ENCODE results near the gene LRRC27.

Gene LRRC27

DNA sequence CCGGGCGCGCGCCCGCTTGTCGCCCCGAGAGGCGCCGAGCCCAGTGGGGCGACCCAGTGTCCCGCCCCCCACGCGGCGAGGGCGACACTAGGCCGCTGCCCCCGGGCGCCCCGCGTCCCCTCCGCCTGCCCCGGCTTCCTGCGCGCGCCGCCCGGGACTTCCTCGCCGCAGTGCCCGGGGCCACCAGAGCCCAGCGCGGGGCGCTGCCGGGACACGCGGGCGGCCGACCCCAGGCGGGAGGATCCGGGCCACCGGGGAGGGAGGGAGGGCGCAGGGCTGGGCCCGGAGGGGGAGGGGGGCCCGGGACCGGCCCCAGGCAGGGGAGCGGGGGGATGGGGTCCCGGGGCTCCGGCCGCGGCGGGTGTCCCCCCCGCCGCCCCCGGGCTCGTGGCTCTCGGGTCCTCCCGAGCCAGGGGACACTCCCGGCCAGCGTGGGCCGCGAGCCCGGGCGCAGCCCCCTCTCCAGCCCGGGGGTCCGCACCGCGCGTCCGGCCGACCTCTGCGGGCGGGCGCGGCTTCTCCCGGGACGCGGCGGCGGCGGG lies 64.6 kb downstream of the LRRC27 start:
- peaks cover 24% of the 10 kb centered on the region for H3K4me1 Mint-ChIP-seq (ENCODE audit: low read depth)
- peaks cover 9% of the 10 kb centered on the region for H3K9me3 Mint-ChIP-seq
- H3K36me3 Mint-ChIP-seq (ENCODE audit: low read depth), result no peaks in the 10 kb centered on the region
- no peak overlapping the region for H3K4me3 Mint-ChIP-seq
- H3K27ac Mint-ChIP-seq, result no peak overlapping the region
- no peaks in the 10 kb centered on the region for H3K27me3 Mint-ChIP-seq

DNA sequence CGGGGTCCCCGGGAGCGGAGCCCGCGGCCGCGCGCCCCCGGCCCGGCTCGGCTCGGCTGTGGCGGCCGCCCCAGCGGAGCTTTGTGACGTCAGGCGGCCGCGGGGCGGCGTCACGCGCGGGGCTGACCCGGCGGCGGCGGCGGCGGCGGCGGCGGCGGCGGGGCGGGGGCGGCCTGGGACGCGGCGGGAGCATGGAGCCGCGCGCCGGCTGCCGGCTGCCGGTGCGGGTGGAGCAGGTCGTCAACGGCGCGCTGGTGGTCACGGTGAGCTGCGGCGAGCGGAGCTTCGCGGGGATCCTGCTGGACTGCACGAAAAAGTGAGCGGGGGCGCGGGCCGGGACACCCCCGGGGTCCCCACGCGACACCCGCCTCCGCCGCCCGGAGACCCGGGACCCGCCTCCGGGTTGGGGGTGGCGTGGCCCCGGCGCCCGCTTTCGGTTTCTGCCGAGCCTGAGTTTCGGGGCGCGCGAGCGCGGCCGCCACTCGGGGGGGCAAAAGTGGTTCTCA lies 65.1 kb downstream of the LRRC27 start, which contains the start of gene PWWP2B:
Gene PWWP2B (plus strand): TSS at position 165 of the 506 bp plus-strand sequence. CDS start 27 bp downstream, at position 192.
- Mint-ChIP-seq H3K9me3 (peaks cover 5% of the 10 kb centered on the region), H3K4me3 (peak within 1 kb of the TSS; percentile 82), H3K4me1 (ENCODE audit: low read depth) (peaks cover 24% of the 10 kb centered on the region), H3K36me3 (ENCODE audit: low read depth) (no peaks in the 10 kb centered on the region), H3K27me3 (no peaks in the 10 kb centered on the region), H3K27ac (peak within 1 kb of the TSS; percentile 82)

DNA sequence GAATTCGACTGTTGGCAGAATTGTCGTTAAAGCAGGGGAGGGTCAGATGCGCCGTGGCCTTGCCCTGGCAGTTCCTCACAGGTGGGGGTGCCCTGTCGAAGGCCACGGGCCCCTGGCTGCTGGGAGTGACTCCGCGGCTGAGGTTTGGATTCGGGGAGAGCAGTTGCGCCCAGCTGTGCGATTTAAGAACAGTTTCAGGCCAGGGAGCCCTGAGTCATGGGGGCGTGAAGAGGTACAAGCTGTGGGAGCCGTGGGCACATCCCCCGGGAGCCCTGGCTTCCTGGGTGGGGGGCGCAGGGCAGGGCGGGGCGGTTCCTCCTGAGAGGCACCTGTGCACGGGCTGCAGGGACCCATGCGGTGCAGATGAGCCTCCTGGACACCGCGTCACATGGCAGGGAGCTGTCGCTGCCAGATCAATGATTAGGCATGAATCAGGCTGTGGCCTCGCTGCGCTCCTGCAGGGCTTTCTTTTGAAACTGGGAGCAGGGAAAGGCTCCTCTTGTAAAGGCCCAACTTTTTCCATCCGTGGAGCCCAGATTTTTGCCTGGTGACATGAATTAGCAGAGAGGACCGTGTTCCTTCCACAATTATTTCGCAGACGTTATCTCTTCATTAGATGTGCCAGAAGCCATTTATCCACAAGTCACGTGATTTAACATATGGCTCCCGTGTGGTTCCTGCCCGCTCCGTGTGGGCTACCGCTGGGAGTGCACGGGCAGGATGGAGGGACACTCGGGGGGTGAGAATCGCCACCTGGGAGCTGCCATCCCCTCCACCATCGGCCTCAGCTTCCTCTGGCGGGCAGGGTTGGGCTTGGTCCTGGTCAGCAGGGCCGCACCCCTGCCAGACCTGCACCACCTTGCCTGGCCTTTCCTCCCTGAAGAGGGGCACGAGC lies 65.9 kb downstream of the LRRC27 start:
- Mint-ChIP-seq H3K9me3 (no peaks in the 10 kb centered on the region), H3K27me3 (no peaks in the 10 kb centered on the region), H3K36me3 (ENCODE audit: low read depth) (no peaks in the 10 kb centered on the region), H3K4me1 (ENCODE audit: low read depth) (peaks cover 24% of the 10 kb centered on the region), H3K4me3 (peak overlapping the region; percentile 82), H3K27ac (peak overlapping the region; percentile 82)

DNA sequence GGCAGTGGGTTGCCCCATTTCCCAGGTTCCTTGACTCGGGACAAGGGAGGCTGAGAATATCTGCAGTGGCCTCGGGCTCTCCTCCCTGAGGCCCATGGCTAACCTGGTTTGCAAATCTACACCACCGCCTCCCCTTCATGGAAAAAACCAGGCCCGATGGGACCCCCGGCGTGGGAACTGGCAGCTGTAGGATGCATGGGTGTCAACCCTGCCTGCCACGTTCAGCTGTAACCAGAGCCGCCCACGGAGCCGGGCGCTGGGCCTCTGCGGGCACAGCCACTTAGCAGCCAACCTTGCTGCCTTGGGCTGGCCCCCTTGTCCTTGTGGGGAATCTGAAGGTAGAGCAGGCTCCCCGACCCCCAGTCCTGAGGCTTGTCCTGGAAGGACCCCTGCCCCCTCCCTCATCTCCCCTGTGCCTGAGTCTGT lies 66.6 kb downstream of the LRRC27 start:
- Mint-ChIP-seq H3K4me1 (ENCODE audit: low read depth) (peaks cover 24% of the 10 kb centered on the region), H3K27ac (no peak overlapping the region)

DNA sequence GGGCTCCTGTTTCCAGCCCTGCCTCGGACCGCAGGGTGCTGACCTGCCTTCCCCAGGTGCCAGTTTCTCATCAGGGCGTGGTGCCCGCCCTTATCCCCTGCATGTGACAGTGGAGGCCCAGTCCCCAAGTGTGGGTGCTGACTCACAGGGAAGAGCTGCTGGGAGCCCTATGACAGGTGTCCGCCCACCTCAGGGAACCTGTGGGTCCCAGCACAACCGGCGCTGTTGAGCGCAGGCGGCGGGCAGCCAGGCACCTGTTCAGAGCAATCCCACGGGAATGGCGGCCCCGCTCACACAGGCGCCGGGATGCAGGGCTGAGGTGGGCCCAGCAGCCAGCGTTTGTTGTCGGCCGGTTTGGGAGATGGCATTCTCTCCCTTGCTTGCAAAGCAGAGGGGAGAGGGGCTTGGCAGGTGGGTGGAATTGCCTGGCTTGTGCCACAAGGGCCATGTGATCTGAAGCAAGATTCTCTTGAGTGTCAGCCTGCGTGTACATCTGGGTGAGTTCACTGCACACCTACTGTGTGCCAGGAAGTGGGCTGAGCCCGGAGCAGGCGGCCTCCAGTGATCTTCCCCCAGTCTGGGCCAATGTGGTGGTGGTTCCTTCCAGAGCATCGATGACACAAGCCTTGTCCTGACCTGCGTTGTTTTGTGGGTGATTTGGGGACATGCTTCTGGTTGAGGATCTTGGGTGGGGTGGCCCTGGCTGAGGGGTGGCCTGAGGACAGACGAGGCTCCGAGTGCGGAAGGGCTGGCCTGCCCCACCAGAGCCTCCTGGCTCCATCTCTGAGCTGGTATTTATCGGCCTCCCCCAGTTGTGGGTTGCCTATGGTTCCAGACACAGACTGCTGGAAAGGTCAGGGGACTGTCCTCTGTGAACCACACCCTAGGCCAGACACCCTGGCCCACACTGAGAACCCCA lies 67.4 kb downstream of the LRRC27 start:
- Mint-ChIP-seq H3K9me3 (no peaks in the 10 kb centered on the region), H3K36me3 (ENCODE audit: low read depth) (no peaks in the 10 kb centered on the region), H3K27me3 (no peaks in the 10 kb centered on the region), H3K4me3 (no peak overlapping the region), H3K27ac (no peak overlapping the region), H3K4me1 (ENCODE audit: low read depth) (peaks cover 24% of the 10 kb centered on the region)

More for the DNA sequence above, 66.6 kb downstream of the LRRC27 start:
- Mint-ChIP-seq H3K4me3 (no peak overlapping the region), H3K27me3 (no peaks in the 10 kb centered on the region), H3K9me3 (no peaks in the 10 kb centered on the region), H3K36me3 (ENCODE audit: low read depth) (no peaks in the 10 kb centered on the region)

DNA sequence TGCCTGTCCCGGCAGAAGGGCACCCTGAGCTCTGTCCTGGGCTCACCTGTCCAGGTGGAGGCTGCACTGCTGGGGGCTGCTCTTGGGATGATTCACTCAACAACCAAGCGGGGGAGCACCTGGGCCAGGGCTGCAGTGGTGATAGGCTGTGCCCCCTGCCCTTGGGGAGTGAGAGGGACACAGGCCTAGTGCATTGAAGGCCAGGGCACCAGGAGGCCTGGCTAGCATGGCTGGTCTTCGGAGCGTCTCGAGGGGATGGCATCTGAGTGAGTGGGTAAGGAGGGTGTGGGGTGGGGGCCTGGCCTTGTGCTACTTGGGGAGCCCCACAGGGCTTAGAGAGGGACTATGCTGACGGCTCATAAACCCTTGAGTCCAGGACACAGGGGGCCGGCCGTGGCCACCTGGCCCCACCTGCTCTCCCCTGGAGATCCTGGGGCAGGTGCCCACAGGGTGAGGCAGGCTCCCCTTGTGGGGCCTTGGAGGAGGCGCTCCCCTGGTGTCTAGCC lies 68.1 kb downstream of the LRRC27 start:
- no peaks in the 10 kb centered on the region for H3K27me3 Mint-ChIP-seq
- peaks cover 22% of the 10 kb centered on the region for H3K4me1 Mint-ChIP-seq (ENCODE audit: low read depth)
- H3K4me3 Mint-ChIP-seq, result no peak overlapping the region
- H3K9me3 Mint-ChIP-seq, result no peaks in the 10 kb centered on the region
- H3K27ac Mint-ChIP-seq, result no peak overlapping the region
- H3K36me3 Mint-ChIP-seq (ENCODE audit: low read depth), result no peaks in the 10 kb centered on the region

DNA sequence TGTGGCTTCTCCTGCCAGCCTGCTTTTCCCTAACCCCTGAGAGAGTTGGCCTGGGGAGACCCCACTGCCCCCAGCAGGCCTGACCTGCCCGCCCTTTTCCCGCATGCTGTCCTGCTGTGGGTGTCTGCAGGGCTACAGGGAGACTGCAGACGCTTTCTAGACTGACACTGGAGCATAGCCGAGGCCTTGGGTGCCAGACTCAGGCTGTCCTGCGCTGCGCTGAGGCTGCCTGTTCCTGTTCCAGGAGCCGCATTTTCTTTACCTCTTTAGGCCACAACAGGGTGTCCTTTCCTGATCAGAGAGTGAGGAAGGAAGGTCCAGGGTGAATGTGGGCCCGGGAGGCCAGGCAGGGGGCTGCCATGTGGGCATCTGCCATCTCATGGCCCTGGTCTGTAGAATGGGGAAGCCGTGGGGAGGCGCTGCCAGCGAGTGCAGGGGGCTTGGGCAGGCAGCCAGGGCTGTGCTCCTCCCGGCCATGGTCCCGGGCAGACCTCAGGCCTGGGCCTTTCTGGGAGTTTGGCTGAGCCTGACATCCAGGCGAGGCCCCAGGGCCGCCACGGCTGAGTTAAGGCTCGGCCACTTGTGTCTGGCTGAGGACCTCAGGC lies 68.7 kb downstream of the LRRC27 start:
- H3K4me1 Mint-ChIP-seq (ENCODE audit: low read depth), result peaks cover 22% of the 10 kb centered on the region
- H3K27ac Mint-ChIP-seq, result no peak overlapping the region
- no peaks in the 10 kb centered on the region for H3K36me3 Mint-ChIP-seq (ENCODE audit: low read depth)
- no peaks in the 10 kb centered on the region for H3K9me3 Mint-ChIP-seq
- no peaks in the 10 kb centered on the region for H3K27me3 Mint-ChIP-seq
- H3K4me3 Mint-ChIP-seq, result no peak overlapping the region

DNA sequence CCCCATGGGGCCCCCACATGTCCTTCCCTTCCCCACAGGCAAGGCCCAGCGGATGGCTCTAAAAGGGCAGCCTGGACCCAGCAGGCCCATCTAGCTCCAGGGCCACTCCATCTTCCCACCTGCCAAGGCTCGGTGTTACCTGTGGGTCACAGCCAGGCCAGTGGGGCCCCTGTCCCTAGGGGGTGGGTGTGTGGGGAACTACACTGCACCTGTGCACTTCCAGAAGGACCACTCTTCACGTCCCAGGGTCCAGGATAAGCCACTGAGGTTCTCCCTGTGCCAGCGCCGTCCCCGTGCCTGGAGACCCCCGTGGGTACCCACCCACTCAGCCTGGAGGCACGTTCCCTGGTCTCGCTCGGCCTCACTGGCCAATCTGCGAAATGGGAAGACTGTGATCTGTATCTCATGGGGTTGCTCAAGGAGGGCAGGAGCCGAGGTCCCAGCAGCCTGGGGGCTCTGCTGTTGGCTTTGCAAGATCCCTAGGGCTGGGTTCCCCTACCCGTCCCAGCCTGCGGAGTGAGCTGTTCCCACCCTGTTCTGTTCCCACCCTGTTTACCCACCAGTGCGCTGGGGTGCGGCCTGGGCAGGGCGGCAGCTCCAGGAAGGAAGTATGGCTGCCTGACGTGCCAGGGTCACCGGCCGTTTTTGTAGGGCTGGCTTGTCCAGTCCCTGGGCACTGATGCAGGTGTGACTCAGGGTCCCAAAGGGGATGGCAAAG lies 69.6 kb downstream of the LRRC27 start:
- Mint-ChIP-seq H3K9me3 (no peaks in the 10 kb centered on the region), H3K27me3 (no peaks in the 10 kb centered on the region), H3K4me1 (ENCODE audit: low read depth) (peaks cover 22% of the 10 kb centered on the region), H3K4me3 (no peak overlapping the region), H3K27ac (no peak overlapping the region), H3K36me3 (ENCODE audit: low read depth) (no peaks in the 10 kb centered on the region)

DNA sequence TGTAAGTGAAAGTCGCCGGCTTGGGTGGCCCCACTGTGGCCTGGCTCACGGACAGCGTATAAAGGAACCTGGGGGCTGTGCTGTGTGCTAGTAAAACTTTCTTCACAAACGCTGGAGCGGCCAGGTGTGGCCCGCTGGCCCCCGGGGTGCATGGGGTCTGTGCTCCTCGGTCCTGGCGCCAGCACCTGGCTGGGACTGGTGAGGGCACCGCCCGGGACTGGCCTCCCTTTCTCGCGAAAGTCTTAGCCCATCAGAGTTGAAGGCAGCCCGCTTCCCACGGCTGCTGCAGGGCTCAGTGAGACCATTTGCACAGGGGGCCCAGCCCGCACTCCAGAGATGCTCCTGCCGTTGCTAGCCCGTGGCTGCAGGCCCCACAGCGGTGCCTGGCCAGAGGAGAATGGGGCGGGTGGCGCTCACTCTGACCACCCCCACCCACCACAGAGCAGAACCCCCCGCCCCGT lies 70.8 kb downstream of the LRRC27 start:
- H3K27ac Mint-ChIP-seq, result no peak overlapping the region
- H3K9me3 Mint-ChIP-seq, result no peaks in the 10 kb centered on the region
- no peaks in the 10 kb centered on the region for H3K27me3 Mint-ChIP-seq
- H3K4me1 Mint-ChIP-seq (ENCODE audit: low read depth), result peaks cover 22% of the 10 kb centered on the region
- H3K4me3 Mint-ChIP-seq, result no peak overlapping the region
- H3K36me3 Mint-ChIP-seq (ENCODE audit: low read depth), result no peaks in the 10 kb centered on the region

DNA sequence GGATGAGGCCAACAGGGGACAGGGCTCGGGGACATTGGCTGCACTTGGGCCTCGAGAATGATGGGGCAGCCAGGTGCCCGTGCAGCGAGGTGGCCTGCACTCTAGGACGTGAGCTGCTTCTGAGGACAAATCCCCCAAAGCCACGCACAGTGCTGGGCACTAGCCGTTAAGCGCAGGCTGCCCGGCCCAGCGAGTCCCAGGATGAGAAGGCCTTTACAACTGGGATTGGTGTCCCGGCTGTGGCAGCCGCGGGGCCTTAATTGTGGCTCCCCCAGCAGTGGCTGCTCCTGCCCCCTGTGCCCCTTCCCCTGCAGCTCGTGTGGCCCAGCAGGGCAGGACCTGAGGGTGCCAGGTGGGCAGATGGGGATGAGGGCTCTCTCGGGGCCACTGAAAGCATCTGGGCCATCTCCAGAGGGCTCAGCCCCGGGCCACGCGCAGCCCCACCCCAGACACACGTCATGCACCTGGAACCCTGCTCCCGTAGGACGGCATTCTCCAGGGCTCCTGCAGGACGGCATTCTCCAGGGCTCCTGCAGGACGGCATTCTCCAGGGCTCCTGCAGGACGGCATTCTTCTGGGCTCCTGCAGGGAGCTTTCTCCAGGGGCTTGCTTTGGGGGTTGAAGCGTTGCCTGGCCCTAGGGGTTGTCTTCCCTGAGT lies 71.6 kb downstream of the LRRC27 start:
- Mint-ChIP-seq H3K27me3 (no peaks in the 10 kb centered on the region), H3K27ac (no peak overlapping the region), H3K4me3 (no peak overlapping the region), H3K36me3 (ENCODE audit: low read depth) (no peaks in the 10 kb centered on the region), H3K9me3 (no peaks in the 10 kb centered on the region), H3K4me1 (ENCODE audit: low read depth) (peaks cover 22% of the 10 kb centered on the region)

DNA sequence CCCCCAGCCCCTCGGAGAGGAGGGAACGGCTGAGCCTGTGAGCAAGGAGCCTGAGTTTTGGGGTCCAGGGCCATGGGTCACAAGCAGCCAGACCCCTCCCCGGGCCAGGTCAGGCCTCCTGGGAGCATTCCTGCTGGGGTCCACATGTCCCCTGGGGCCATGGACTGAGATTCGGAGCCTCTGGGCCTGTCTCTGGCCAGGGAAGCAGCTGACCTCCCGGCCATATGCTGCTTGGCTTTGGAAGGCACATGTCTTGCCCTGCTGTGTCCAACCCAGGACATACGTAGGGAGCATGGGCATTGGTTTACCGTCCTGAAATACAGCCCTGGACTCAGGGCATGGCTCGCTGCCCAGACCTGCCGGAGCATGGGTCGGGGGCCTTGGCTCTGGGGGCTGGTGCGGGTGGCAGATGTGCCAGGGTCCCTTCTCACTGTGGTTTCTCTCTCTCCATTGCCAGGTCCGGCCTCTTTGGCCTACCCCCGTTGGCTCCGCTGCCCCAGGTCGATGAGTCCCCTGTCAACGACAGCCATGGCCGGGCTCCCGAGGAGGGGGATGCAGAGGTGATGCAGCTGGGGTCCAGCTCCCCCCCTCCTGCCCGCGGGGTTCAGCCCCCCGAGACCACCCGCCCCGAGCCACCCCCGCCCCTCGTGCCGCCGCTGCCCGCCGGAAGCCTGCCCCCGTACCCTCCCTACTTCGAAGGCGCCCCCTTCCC lies 72.3 kb downstream of the LRRC27 start:
- peaks cover 17% of the 10 kb centered on the region for H3K4me1 Mint-ChIP-seq (ENCODE audit: low read depth)
- no peaks in the 10 kb centered on the region for H3K36me3 Mint-ChIP-seq (ENCODE audit: low read depth)
- H3K27ac Mint-ChIP-seq, result no peak overlapping the region
- H3K4me3 Mint-ChIP-seq, result no peak overlapping the region
- H3K9me3 Mint-ChIP-seq, result no peaks in the 10 kb centered on the region
- no peaks in the 10 kb centered on the region for H3K27me3 Mint-ChIP-seq

DNA sequence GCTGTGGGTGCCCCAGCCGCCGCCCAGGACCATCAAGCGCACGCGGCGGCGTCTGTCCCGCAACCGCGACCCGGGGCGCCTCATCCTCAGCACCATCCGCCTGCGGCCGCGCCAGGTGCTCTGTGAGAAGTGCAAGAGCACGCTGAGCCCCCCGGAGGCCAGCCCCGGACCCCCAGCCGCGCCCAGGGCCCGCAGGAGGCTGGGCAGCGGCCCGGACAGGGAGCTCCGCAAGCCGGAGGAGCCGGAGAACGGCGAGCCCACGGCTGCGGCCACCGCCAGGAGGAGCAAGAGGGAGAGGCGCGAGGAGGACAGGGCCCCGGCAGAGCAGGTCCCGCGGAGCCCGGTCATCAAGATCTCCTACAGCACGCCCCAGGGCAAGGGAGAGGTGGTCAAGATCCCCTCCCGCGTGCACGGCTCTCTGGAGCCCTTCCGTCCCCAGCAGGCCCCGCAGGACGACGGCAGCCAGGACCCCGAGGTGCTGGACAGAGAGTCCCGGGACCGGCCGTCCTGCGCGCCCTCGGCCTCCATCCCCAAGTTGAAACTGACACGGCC lies 73.0 kb downstream of the LRRC27 start:
- peaks cover 14% of the 10 kb centered on the region for H3K4me1 Mint-ChIP-seq (ENCODE audit: low read depth)
- H3K27ac Mint-ChIP-seq, result no peak overlapping the region
- no peaks in the 10 kb centered on the region for H3K9me3 Mint-ChIP-seq
- H3K36me3 Mint-ChIP-seq (ENCODE audit: low read depth), result no peaks in the 10 kb centered on the region
- no peak overlapping the region for H3K4me3 Mint-ChIP-seq
- no peaks in the 10 kb centered on the region for H3K27me3 Mint-ChIP-seq

All from stimulated activated naive CD8-positive, alpha-beta T cell treated with anti-CD3 and anti-CD28 coated beads, Interleukin-15, Interleukin-2, amounts not matched to agents 100 ng/mL and 50 ng/mL, for 24 hours (primary cell).